Hepatocyte (in vitro differentiated cells): ENCODE data around the gene IPO5.

ENCODE experiments used
- CTCF ChIP-seq: fragments of 200-600 bp; sonication (generic); IDR thresholded peaks from 2 replicates; pipeline ENCODE4 v1.5.1; 2016; ENCODE audit warnings: antibody characterized with exemption, mild to moderate bottlenecking; ENCODE audit not compliant: poor library complexity
- EZH2 ChIP-seq: fragments of 200-600 bp; sonication (generic); IDR thresholded peaks from 2 replicates; pipeline ENCODE4 v1.6.1; 2016; ENCODE audit warnings: antibody characterized with exemption, mild to moderate bottlenecking, borderline replicate concordance

GRCh38 chr13:97911311-97912138 is 42.0 kb upstream of the IPO5 start:
- TF ChIP-seq CTCF = peak; percentile 30
- TF ChIP-seq EZH2 = no peak
